Fibroblast of skin of abdomen (primary cell): ENCODE measurements around the gene RINT1.
"Not testable (repeated sequence)": the region's sequence is repeated elsewhere in the genome, so short reads cannot be mapped to it uniquely, and the experiment has no call there.

Experiments
- DNase-seq: peaks from one replicate; pipeline ENCODE4 v3.0.0-alpha.2; 2013

The RINT1 gene

DNA sequence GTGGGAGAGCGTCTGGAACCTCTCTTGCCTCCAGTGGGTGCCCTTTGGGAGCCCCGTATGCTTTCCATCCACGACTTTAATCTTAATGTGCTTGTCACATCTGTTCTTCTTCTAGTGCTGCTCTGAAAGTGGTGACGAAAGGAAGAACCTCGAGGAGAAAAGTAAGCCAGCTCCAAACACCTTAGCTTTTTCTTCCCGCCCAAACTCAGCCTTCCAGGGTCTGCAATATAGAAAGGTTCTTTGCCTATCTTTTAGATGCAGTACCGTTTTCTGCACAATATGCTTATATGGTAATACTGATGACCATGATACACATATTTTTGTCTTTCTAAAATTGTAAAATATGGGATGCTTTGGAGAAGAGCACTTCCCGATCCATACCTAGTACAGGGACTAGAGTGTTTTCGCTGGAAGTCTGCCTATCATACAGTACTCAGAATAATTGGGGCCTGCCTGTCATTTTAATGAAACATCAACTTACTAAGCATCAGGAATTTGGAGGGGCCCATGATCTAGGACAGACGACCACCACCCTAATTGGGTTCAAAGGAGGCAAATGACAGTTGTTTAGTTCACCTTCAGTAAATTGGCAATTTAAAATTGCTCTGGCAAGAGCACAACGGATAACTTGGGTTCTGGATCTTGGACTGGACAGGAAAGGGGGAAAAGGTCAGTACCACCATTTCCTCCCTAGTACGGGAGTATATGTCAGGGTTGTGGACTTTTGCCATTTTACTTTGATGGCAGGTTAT, 884 bp downstream of the RINT1 start:
- DNase-seq: no peak

DNA sequence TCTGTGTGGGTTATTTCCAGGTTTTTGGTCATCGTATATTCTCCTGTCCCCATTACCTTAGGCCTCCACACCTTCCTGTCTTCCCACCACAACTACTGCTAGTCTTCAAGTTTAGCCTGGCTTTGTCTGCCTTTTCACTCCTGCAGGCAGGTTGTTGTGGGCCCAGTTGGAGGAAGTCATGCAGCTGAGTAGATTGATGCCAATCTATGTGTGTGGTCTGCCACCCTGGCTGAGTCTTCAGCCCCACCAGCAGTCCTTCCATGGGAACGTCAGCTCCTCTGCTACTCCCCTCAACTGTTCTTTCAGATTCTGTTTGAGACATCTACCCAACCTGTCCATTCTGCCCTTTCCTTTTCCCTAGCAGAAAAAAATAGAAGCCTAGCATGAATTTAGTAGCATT, 6.3 kb downstream of the RINT1 start:
- no peak for DNase-seq

DNA sequence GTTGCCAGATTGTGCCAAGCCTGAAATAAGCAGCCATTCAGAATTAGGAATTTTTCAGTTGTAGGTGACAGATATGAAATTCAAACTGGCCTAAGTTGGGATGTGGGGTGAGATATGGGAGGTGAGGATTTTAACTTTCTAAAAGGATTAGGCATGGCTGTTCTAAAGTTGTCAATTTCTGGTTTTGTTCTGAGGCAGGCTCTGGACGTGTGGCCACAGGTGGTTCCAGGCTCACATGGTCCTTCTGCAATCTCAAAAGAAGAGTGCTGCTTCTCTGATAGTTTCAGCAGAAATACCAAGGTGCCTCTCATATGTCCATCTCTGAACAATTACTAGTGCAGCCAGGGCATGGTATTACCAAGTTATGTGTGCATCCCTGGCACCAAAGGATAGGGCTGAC, 27.9 kb downstream of the RINT1 start:
- DNase-seq: no peak

GRCh38 chr7:105565190-105565589, 33.2 kb downstream of the RINT1 start:
- DNase-seq: no peak

DNA sequence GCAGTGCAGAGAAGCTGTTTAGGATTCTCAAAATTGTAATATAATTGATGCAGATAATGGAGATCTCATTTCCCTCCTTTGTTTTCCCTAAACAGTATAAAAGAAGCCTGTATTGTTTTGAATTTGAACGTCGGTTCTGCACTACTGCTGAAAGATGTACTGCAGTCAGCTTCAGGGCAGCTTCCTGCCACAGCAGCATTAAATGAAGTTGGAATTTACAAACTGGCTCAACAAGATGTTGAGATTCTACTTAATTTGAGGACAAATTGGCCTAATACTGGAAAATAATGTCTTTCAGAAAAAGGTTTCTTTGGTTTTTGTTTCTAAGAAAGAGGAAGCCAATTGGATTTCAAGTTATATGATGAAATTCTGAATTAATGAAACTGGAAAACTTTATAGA, 35.0 kb downstream of the RINT1 start:
- DNase-seq: no peak

GRCh38 chr7:105567821-105568220, 35.8 kb downstream of the RINT1 start:
- no peak for DNase-seq

GRCh38 chr7:105571891-105572290, 39.9 kb downstream of the RINT1 start:
- DNase-seq: no peak

DNA sequence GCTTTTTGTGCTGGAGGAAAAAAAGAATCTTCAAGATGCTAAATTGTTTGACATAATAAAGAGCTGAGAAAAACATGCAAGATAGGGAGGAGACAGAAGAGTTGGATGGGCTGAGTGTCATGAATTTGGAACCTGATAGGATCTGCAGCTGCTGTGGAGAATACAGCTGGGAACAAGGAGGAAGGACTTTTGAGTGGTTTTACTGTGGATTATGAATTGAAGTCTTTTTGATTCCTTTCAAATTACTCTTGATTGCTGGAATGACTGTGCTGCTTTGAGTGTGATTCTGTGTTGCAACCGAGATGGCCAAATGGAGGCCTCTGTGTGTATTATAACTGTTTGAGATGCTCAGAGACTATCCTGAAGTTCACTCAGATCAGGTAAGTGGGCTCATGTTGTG, 45.2 kb downstream of the RINT1 start:
- DNase-seq: no peak

DNA sequence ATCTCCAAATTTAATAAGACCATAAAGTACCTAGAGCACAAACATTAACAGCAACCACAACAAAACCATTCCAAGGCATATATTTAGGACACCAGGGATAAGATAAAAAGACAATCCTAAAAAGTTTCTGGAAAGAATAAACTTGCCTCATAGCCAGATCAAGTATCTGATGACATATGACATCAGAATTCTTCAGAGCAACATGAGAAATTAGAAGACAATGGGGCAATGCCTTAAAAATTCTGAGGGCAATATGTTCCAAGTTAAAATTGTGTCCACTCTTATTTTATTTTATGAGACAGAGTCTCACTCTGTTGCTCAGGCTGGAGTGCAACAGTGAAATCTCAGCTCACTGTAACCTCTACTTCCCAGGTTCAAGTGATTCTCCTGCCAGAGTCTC, 46.5 kb downstream of the RINT1 start:
- DNase-seq: peak; percentile 12

DNA sequence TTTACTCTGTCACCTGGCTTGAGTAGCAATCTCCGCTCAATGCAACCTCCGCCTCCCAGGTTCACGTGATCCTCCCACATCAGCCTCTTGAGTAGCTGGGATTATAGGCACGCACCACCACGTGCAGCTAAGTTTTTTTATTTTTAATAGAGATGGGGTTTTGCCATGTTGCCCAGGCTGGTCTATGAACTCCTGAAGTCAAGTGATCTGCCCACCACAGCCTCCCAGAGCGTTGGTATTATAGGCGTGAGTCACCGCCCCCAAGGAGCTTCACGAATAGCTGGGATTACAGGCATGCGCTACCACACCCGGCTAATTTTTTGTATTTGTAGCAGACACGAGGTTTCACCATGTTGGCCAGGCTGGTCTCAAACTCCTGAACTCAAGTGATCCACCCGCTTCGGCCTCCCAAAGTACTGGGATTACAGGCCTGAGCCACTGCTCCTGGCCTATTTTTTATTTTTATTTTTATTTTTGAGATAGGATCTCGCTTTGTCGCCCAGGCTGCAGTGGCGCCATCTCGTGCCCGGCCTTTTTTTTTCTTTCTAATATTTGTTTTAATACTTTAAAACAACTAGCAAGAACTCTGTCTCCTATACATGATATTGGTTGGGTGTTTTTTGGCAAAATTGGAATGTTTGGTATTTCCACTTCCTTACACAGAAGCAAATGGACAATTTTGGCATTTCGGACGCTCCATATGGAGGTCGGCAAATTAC, 48.2 kb downstream of the RINT1 start:
- DNase-seq: peak; percentile 12

DNA sequence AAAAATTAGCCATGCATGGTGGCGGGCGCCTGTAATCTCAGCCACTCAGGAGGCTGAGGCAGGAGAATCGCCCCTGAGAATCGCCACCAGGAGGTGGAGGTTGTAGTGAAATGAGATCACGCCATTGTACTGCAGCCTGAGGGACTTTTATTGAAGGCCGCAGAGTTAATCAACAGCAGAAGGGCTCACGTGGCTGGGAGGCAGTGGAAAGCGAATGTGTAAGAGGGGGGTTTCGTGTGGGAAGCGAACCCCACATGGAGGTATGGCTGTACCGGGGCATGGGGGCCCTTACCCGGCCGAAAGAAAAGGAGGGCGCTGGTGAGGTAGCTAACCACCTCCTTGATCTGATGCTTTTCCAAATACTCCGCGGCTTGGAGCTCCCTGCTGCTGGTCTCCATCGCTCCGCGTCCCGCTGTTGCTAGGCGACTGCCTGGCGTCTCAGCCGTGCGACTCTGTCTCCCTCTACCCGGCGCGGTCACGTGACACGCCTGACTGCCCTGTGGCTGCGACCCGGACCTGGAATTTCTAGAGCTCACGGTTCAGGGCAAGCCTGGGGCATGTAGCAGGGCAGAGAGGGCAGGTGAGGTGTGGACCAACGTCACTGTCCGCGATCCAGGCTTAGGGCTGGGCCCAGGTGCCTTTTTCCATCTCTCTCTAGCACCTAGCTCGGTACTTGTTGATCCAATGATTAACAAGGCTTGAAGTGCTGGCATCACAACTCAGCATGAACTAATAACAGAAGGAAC, 49.2 kb downstream of the RINT1 start, which contains the start of gene EFCAB10:
Gene EFCAB10, minus strand, starts transcription at position 428 of the 746 bp plus-strand sequence. Its CDS starts 30 bp downstream, at position 398.
- DNase-seq: peak; percentile 58

- DNase-seq: no peak
These were observed 51.1 kb downstream of the RINT1 start for GRCh38 chr7:105583061-105583460.

DNA sequence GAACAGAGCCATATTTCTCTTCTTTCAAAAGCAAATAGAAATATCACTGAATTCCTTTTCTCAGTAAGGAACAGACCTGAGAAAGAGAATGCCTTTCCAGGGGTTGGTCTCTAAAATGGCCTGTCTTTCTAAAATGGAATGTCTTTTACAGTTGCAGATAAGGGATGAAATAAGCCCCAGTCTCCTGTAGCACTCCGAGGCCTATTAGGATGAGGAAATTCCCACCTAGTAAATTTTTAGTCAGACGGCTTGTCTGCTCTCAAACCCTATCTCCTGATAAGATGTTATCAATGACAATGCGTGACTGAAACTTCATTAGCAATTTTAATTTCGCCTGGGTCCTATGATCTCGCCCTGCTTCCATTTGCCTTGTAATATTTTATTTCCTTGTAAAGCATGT, 52.2 kb downstream of the RINT1 start:
- no peak for DNase-seq

DNA sequence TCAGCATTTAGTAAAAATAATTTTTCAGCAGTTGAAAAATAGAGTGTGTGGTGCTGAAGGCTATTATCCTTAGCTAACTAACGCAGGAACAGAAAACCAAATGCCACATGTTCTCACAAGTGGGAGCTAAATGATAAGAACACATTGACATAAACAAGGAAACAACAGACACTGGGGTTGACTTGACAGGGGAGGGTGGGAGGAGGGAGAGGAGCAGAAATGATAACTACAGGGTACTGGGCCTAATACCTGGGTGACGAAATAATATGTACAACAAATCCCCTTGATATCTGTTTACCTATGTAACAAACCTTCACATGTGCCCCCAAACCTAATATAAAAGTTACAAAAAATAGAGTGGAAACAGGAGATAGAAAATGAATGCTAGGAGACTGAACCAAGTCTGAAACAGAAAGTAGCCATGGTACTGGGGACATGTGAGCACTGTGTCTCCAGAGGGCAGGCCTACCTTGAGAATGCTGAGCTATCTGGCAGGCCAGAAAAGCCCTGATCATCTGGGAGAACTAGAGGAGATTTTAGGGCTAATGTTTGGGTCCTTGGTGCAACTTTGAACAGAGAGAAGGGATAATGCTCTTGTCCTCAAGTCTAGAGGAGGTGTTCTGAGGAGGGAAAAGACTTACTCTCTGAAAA, 54.0 kb downstream of the RINT1 start:
- DNase-seq: no peak

- peak; percentile 36 for DNase-seq
These were observed 56.1 kb downstream of the RINT1 start for GRCh38 chr7:105587909-105588635.

GRCh38 chr7:105589356-105590077, 57.5 kb downstream of the RINT1 start:
- DNase-seq: peak; percentile 74

GRCh38 chr7:105590793-105591192, 58.8 kb downstream of the RINT1 start:
- DNase-seq: no peak

GRCh38 chr7:105591522-105591921, 59.5 kb downstream of the RINT1 start:
- DNase-seq: no peak

- DNase-seq: no peak
These were observed 62.0 kb downstream of the RINT1 start for GRCh38 chr7:105594034-105594433.

GRCh38 chr7:105596866-105597265, 64.9 kb downstream of the RINT1 start:
- DNase-seq: no peak

DNA sequence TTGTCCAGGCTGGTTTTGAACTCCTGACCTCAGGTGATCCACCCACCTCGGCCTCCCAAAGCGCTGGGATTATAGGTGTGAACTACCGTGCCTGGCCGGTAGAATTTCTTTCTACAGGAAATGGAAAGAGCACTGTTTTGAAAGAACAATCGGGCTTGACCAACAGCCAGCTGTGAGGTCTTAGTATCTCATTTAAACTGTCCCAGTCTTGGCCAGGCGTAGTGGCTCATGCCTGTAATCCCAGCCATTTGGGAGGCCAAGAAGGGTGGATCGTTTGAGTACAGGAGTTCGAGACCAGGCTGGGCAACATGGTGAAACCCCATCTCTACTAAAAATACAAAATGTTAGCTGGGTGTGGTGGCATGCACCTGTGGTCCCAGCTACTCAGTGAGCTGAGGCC, 67.1 kb downstream of the RINT1 start:
- DNase-seq: not testable (repeated sequence)
